ENCODE measurements around the gene ZRANB3. TPM values are rescaled to one million over a fixed set of nuclear protein-coding genes. Genes with fewer than 3 reads are reported as not detected.

ZRANB3 gene
- total and polyA plus RNA-seq, 2 experiments from 2014 or later: 3.6 to 10.4 TPM

DNA sequence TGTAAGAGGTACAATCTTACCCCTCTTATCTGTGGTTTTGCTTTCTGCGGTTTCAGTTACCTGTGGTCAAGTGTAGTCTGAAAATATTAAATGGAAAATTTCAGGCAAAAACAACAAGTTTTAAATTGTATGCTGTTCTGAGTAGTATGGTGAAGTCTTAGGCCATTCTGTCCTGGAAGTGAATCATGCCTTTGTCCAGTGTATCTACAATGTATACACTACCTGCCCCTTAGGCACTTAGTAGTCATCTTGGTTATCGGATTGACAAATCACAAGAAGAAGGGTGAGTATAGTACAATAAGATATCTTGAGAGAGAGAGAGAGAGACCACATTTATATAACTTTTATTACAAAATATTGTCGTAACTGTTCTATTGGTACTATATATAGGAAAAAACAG is 435.4 kb downstream of the ZRANB3 start:
- H3K9me2 ChIP-seq (replicated peaks; ENCODE audit: insufficient read depth): no peaks in the 10 kb centered on the region
- H3K4me3 ChIP-seq: no peak overlapping the region
- 98% methylated on average over 3 of the region's 3 CpGs for WGBS (ENCODE audit: low lambda C conversion rate, missing lambda C conversion rate)
- peaks cover 12% of the 10 kb centered on the region for H3K4me1 ChIP-seq (ENCODE audit: insufficient read depth)
- DNase-seq (ENCODE audit: low spot score): no peak
- TF ChIP-seq EZH2 (IDR thresholded peaks at IDR 0.05; ENCODE audit: borderline replicate concordance) (no peak), EZH2phosphoT487 (IDR thresholded peaks at IDR 0.05; ENCODE audit: low read depth, severe bottlenecking, unreplicated experiment) (no peak)
- TF ChIP-seq, protein P1, sequence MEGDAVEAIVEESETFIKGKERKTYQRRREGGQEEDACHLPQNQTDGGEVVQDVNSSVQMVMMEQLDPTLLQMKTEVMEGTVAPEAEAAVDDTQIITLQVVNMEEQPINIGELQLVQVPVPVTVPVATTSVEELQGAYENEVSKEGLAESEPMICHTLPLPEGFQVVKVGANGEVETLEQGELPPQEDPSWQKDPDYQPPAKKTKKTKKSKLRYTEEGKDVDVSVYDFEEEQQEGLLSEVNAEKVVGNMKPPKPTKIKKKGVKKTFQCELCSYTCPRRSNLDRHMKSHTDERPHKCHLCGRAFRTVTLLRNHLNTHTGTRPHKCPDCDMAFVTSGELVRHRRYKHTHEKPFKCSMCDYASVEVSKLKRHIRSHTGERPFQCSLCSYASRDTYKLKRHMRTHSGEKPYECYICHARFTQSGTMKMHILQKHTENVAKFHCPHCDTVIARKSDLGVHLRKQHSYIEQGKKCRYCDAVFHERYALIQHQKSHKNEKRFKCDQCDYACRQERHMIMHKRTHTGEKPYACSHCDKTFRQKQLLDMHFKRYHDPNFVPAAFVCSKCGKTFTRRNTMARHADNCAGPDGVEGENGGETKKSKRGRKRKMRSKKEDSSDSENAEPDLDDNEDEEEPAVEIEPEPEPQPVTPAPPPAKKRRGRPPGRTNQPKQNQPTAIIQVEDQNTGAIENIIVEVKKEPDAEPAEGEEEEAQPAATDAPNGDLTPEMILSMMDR (IDR thresholded peaks at IDR 0.05; ENCODE audit: poor library complexity): no peak
- no peaks in the 10 kb centered on the region for H3K9me3 ChIP-seq (ENCODE audit: low read depth)
- H3K27me3 ChIP-seq: no peaks in the 10 kb centered on the region
- H3K27ac ChIP-seq: no peak overlapping the region
- no peak overlapping the region for H3K4me2 ChIP-seq
- no peaks in the 10 kb centered on the region for H3K36me3 ChIP-seq (replicated peaks; ENCODE audit: insufficient read depth, low read depth)
- H3K79me2 ChIP-seq: peaks cover 3% of the 10 kb centered on the region
- H2AFZ ChIP-seq: no peak overlapping the region
- H4K20me1 ChIP-seq (ENCODE audit: insufficient read depth, poor library complexity, severe bottlenecking): no peaks in the 10 kb centered on the region

- peaks cover 12% of the 10 kb centered on the region for H3K4me1 ChIP-seq (ENCODE audit: insufficient read depth)
- H3K9me2 ChIP-seq (replicated peaks; ENCODE audit: insufficient read depth): no peaks in the 10 kb centered on the region
- no peaks in the 10 kb centered on the region for H3K9me3 ChIP-seq (ENCODE audit: low read depth)
- 47% methylated on average over 2 of the region's 2 CpGs for WGBS (ENCODE audit: low lambda C conversion rate, missing lambda C conversion rate)
- H3K4me3 ChIP-seq: no peak overlapping the region
- H3K36me3 ChIP-seq (replicated peaks; ENCODE audit: insufficient read depth, low read depth): no peaks in the 10 kb centered on the region
- peak overlapping the region; percentile 42 for H3K27ac ChIP-seq
- H3K79me2 ChIP-seq: peaks cover 11% of the 10 kb centered on the region
- no peak for DNase-seq (ENCODE audit: low spot score)
- no peaks in the 10 kb centered on the region for H3K27me3 ChIP-seq
- TF ChIP-seq EZH2phosphoT487 (IDR thresholded peaks at IDR 0.05; ENCODE audit: low read depth, severe bottlenecking, unreplicated experiment) (no peak), EZH2 (IDR thresholded peaks at IDR 0.05; ENCODE audit: borderline replicate concordance) (no peak)
- TF ChIP-seq, protein P1 (IDR thresholded peaks at IDR 0.05; ENCODE audit: poor library complexity): no peak
- H4K20me1 ChIP-seq (ENCODE audit: insufficient read depth, poor library complexity, severe bottlenecking): no peaks in the 10 kb centered on the region
- no peak overlapping the region for H2AFZ ChIP-seq
- no peak overlapping the region for H3K4me2 ChIP-seq
These were observed 436.5 kb downstream of the ZRANB3 start for GRCh38 chr2:135094508-135094907.

- 89% methylated on average over 3 of the region's 3 CpGs for WGBS (ENCODE audit: low lambda C conversion rate, missing lambda C conversion rate)
- Histone ChIP-seq H3K9me3 (ENCODE audit: low read depth) (no peaks in the 10 kb centered on the region), H3K4me3 (no peak overlapping the region), H4K20me1 (ENCODE audit: insufficient read depth, poor library complexity, severe bottlenecking) (no peaks in the 10 kb centered on the region), H3K27me3 (no peaks in the 10 kb centered on the region), H3K79me2 (peaks cover 18% of the 10 kb centered on the region), H3K27ac (peak overlapping the region; percentile 42), H2AFZ (no peak overlapping the region), H3K9me2 (replicated peaks; ENCODE audit: insufficient read depth) (no peaks in the 10 kb centered on the region), H3K4me1 (ENCODE audit: insufficient read depth) (peaks cover 12% of the 10 kb centered on the region), H3K36me3 (replicated peaks; ENCODE audit: insufficient read depth, low read depth) (no peaks in the 10 kb centered on the region), H3K4me2 (no peak overlapping the region)
- TF ChIP-seq, protein P1 (IDR thresholded peaks at IDR 0.05; ENCODE audit: poor library complexity): no peak
- TF ChIP-seq EZH2phosphoT487 (IDR thresholded peaks at IDR 0.05; ENCODE audit: low read depth, severe bottlenecking, unreplicated experiment): no peak
- no peak for TF ChIP-seq EZH2 (IDR thresholded peaks at IDR 0.05; ENCODE audit: borderline replicate concordance)
- DNase-seq (ENCODE audit: low spot score): peak; percentile 28
These were observed 437.2 kb downstream of the ZRANB3 start for GRCh38 chr2:135093670-135094330.

Measured in hepatocyte (in vitro differentiated cells).